ENCODE measurements around the gene RNPEPL1. TPM values are rescaled to one million over a fixed set of nuclear protein-coding genes. Genes with fewer than 3 reads are reported as not detected.

Gene RNPEPL1
- total and polyA plus RNA-seq, 3 donors from 2014 or later: 28.9 to 48.5 (median 39.1) TPM

DNA sequence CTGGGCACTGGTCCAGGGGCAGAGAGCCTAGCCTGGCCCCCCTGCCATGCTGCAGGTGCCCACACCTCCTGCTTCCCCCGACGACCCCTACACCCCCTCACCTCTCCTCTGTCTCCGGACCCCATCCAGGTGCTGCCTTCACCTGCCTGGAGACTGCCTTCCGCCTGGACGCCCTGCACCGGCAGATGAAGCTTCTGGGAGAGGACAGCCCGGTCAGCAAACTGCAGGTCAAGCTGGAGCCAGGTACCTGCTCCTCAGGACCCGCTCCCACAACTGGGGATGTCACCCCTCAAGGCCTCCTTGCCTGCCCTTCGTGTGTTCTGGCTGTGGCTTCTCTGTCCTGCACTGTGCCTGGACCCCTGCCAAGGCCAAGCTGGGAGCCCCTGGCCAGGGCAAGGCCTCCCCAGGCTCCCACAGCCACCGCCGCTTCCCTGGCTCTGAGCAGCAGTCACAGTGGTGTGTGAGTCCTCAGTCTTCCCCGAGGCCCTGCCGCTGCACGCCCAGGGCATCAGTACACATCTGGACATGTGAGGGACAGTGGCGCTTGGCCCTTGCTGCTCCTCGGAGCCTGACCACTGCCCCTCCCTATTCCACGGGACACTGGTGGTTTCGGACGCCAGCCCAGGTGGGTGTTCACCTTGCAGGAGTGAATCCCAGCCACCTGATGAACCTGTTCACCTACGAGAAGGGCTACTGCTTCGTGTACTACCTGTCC is 6.3 kb downstream of the RNPEPL1 start:
- no peaks in the 10 kb centered on the region for H3K27me3 ChIP-seq
- H3K9me3 ChIP-seq: no peaks in the 10 kb centered on the region
- no peak overlapping the region for H3K4me3 ChIP-seq
- DNase-seq: no peak
- TF ChIP-seq CTCF (IDR thresholded peaks at IDR 0.05): no peak
- no peak for TF ChIP-seq POLR2A (IDR thresholded peaks at IDR 0.05)
- H3K27ac ChIP-seq: no peak overlapping the region
- 87 to 91% methylated on average over 11 to 21 of the region's 21 CpGs for WGBS, 2 donors
- intact Hi-C loops (cut with DNase I; ENCODE audit: low total_unique reads): no loop called here
- peaks cover 8% of the 10 kb centered on the region for H3K4me1 ChIP-seq
- no peaks in the 10 kb centered on the region for H3K36me3 ChIP-seq (ENCODE audit: low read depth, missing control alignments)

GRCh38 chr2:240575101-240575965 is 7.0 kb downstream of the RNPEPL1 start:
- WGBS, 2 donors: 81 to 85% methylated on average over 6 to 23 of the region's 23 CpGs
- no peak for DNase-seq
- Histone ChIP-seq H3K27me3 (no peaks in the 10 kb centered on the region), H3K9me3 (no peaks in the 10 kb centered on the region), H3K27ac (no peak overlapping the region), H3K4me3 (no peak overlapping the region), H3K36me3 (ENCODE audit: low read depth, missing control alignments) (no peaks in the 10 kb centered on the region), H3K4me1 (peaks cover 5% of the 10 kb centered on the region)
- no peak for TF ChIP-seq POLR2A (IDR thresholded peaks at IDR 0.05)
- no peak for TF ChIP-seq CTCF (IDR thresholded peaks at IDR 0.05)
- intact Hi-C loops (cut with DNase I; ENCODE audit: low total_unique reads): no loop called here

DNA sequence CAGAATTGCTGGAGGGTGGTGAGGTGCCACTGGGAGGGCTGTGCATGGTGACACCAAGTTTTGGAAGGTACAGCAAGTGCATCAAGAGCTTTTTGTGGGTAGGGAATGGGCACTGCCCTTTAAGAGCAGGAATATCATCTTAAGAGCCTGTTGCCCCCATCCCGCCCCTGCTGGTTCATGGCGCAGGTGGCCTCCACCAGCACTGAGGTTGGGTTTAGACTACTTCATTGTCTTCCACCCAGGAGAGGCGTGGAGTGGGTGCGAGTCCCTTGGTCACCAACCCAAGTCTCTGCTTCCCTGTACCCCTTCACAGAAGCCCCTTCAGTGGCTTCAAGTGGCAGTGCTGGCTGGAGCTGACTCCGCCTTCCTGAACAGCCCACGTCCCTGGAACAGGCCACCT is 7.8 kb downstream of the RNPEPL1 start:
- Histone ChIP-seq H3K4me1 (no peaks in the 10 kb centered on the region), H3K27me3 (no peaks in the 10 kb centered on the region), H3K27ac (no peak overlapping the region), H3K9me3 (no peaks in the 10 kb centered on the region), H3K4me3 (no peak overlapping the region), H3K36me3 (ENCODE audit: low read depth, missing control alignments) (no peaks in the 10 kb centered on the region)
- TF ChIP-seq CTCF (IDR thresholded peaks at IDR 0.05) (no peak), POLR2A (IDR thresholded peaks at IDR 0.05) (no peak)
- intact Hi-C loops (cut with DNase I; ENCODE audit: low total_unique reads): no loop called here
- no peak for DNase-seq
- whole genome bisulfite sequencing, 2 donors: 84 to 100% methylated on average over 3 to 6 of the region's 6 CpGs

GRCh38 chr2:240576436-240577205 is 8.3 kb downstream of the RNPEPL1 start:
- no peak overlapping the region for H3K27ac ChIP-seq
- no peak overlapping the region for H3K4me3 ChIP-seq
- no peaks in the 10 kb centered on the region for H3K9me3 ChIP-seq
- TF ChIP-seq POLR2A (IDR thresholded peaks at IDR 0.05) (no peak), CTCF (IDR thresholded peaks at IDR 0.05) (no peak)
- H3K27me3 ChIP-seq: no peaks in the 10 kb centered on the region
- intact Hi-C loops (cut with DNase I; ENCODE audit: low total_unique reads): no loop called here
- no peak for DNase-seq
- 91 to 100% methylated on average over 2 to 27 of the region's 32 CpGs for WGBS, 2 donors
- H3K4me1 ChIP-seq: no peaks in the 10 kb centered on the region
- no peaks in the 10 kb centered on the region for H3K36me3 ChIP-seq (ENCODE audit: low read depth, missing control alignments)

All from testis (tissue), 3 donors.